K562 (cell line): ENCODE data around the gene NSG2.

Source experiments
- CHD4 ChIP-seq: fragments of 200-600 bp; sonication (generic); IDR thresholded peaks from 3 replicates; pipeline ENCODE4 v1.6.1; 2012; ENCODE audit warnings: low read depth, mild to moderate bottlenecking, mixed read lengths, low read length, inconsistent platforms; ENCODE audit not compliant: insufficient read depth, insufficient replicate concordance, poor library complexity, severe bottlenecking
- FOXO4 ChIP-seq: fragments of 450-650 bp; formaldehyde crosslinking; IDR thresholded peaks from 2 replicates; pipeline ENCODE4 v1.4.0; 2020; ENCODE audit warnings: mild to moderate bottlenecking, moderate library complexity

GRCh38 chr5:174108745-174109144, 63.2 kb downstream of the NSG2 start:
- TF ChIP-seq CHD4 (no peak), FOXO4 (CRISPR knock-in tag) (no peak)
